HL-60 (cell line): Measurements from ENCODE around the gene C20orf96.

Source experiments
- DNase-seq, 2 experiments: peaks; one replicate each; pipeline ENCODE4 v3.0.0-alpha.2; 2010 to 2020; ENCODE audit warnings: low read depth in 1 of 2, low spot score in 1 of 2
- H3K27ac ChIP-seq: fragments of 250-450 bp; sonication (Bioruptor Pico); replicated peaks from 2 replicates; pipeline ENCODE4 v1.5.1; 2020; ENCODE audit warnings: mild to moderate bottlenecking, moderate library complexity
- H3K27me3 ChIP-seq: fragments of 250-450 bp; sonication (Bioruptor Pico); 2 replicates; pipeline ENCODE4 v1.5.1; 2021; ENCODE audit warnings: mild to moderate bottlenecking, moderate library complexity; ENCODE audit not compliant: insufficient read depth, poor library complexity, severe bottlenecking
- H3K4me3 ChIP-seq: replicated peaks from 2 replicates; pipeline ENCODE4 v1.5.1; 2011; ENCODE audit warnings: mild to moderate bottlenecking, control low read depth, low read length; ENCODE audit not compliant: insufficient read depth
- GABPA ChIP-seq: IDR thresholded peaks from 2 replicates; pipeline ENCODE4 v1.6.1; 2012; ENCODE audit warnings: low read depth
- POLR2AphosphoS5 ChIP-seq: IDR thresholded peaks from 2 replicates; pipeline ENCODE4 v1.6.1; 2012; ENCODE audit warnings: low read depth
- REST ChIP-seq: IDR thresholded peaks from 2 replicates; pipeline ENCODE4 v1.6.1; 2012; ENCODE audit warnings: low read depth; ENCODE audit not compliant: insufficient replicate concordance
- SPI1 ChIP-seq: IDR thresholded peaks from 2 replicates; pipeline ENCODE4 v1.6.1; 2012; ENCODE audit warnings: low read depth, mild to moderate bottlenecking, borderline replicate concordance
- TF ChIP-seq, protein P1 (sequence below): IDR thresholded peaks from one replicate; pipeline ENCODE4 v1.5.1; 2011; ENCODE audit warnings: low read length, control low read depth, inconsistent platforms; ENCODE audit not compliant: insufficient read depth

The C20orf96 gene

GRCh38 chr20:311609-312008 lies 21.1 kb upstream of the C20orf96 start:
- TF ChIP-seq, protein P1, sequence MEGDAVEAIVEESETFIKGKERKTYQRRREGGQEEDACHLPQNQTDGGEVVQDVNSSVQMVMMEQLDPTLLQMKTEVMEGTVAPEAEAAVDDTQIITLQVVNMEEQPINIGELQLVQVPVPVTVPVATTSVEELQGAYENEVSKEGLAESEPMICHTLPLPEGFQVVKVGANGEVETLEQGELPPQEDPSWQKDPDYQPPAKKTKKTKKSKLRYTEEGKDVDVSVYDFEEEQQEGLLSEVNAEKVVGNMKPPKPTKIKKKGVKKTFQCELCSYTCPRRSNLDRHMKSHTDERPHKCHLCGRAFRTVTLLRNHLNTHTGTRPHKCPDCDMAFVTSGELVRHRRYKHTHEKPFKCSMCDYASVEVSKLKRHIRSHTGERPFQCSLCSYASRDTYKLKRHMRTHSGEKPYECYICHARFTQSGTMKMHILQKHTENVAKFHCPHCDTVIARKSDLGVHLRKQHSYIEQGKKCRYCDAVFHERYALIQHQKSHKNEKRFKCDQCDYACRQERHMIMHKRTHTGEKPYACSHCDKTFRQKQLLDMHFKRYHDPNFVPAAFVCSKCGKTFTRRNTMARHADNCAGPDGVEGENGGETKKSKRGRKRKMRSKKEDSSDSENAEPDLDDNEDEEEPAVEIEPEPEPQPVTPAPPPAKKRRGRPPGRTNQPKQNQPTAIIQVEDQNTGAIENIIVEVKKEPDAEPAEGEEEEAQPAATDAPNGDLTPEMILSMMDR: no peak
- TF ChIP-seq REST: no peak
- no peak for TF ChIP-seq GABPA
- TF ChIP-seq SPI1: no peak
- no peak for TF ChIP-seq POLR2AphosphoS5
- H3K27ac ChIP-seq: no peak overlapping the region

DNA sequence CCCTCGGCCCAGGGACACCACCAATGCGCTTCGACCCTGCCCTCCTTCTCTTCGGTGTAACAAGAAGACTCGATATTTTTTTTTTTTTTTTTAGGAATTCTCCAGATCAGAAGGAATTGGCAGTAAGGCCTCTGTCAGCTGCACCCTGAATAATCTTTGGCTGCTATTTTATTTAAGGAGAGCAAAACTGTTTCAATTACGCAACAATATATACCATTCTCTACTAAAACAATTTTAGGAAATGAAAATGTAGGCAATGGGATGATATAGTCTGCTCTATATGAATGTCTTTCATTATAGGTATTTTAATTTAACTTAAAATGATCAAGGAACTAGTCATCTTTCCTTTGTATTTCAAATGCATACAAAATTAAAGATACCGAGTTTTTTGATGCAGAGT lies 20.1 kb upstream of the C20orf96 start:
- H3K4me3 ChIP-seq: no peak overlapping the region
- no peaks in the 10 kb centered on the region for H3K27me3 ChIP-seq
- no peak overlapping the region for H3K27ac ChIP-seq
- DNase-seq: no peak
- TF ChIP-seq, protein P1: no peak
- no peak for TF ChIP-seq POLR2AphosphoS5
- no peak for TF ChIP-seq SPI1
- no peak for TF ChIP-seq GABPA
- TF ChIP-seq REST: no peak

More at GRCh38 chr20:311609-312008, 21.1 kb upstream of the C20orf96 start:
- no peaks in the 10 kb centered on the region for H3K27me3 ChIP-seq
- DNase-seq: no peak
- no peak overlapping the region for H3K4me3 ChIP-seq

DNA sequence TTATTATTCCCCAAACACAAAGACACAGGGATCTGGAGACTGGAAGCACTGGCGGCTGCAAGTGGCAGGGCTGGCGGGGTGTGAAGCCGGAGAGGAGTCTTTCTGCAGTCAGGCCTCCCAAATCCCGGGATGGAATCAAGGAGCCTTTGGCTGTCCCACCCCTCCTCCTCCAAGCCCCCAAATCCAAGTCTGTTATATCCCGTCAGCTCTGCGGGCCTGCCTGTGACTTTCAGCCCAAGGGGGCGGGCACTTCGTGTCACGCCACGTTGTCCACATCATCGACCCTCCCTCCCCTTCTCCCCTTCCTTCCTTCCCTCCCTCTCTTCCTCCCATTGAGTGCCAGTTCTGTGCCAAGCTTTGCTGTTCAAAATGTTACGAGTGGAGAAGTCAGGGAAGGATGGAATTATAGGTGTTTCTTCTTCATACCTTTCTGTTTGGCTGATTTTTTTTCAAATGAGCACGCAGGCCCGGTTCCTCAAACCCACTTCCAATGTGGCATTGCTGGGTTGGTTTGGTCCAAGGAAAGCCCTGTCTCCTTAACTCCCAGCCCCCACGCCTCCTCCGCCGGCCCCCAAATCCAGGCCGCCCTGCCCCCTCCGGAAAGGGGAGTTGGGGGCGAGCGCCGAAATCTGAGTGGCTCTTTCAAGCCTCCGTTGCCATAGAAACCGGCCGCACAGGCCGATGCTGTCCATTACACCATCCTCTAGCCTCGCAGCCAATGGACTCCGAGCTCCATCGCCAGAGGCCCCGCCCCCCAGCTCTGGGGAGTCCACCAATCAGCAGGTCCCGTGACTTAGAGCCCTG lies 19.5 kb upstream of the C20orf96 start:
- TF ChIP-seq REST (no peak), POLR2AphosphoS5 (no peak), GABPA (no peak), SPI1 (no peak)
- TF ChIP-seq, protein P1: no peak
- peak in 1 of 2 experiments; percentile 30 for DNase-seq
- Histone ChIP-seq H3K27me3 (no peaks in the 10 kb centered on the region), H3K4me3 (no peak overlapping the region), H3K27ac (no peak overlapping the region)
